AG10803 (cell line): ENCODE results near the gene PLEKHM3.

Source experiments
- DNase-seq: peaks from one replicate; pipeline ENCODE4 v3.0.0; 2010; ENCODE audit warnings: low read depth
- H3K4me3 ChIP-seq: 2 replicates; pipeline ENCODE4 v1.5.1; 2011; ENCODE audit warnings: mild to moderate bottlenecking, low read length, control low read depth
- TF ChIP-seq, protein P1 (sequence below): conservative IDR thresholded peaks from 2 replicates; pipeline ENCODE4 v1.5.1; 2011; ENCODE audit warnings: mild to moderate bottlenecking, low read length, control low read depth, inconsistent platforms

PLEKHM3 gene

DNA sequence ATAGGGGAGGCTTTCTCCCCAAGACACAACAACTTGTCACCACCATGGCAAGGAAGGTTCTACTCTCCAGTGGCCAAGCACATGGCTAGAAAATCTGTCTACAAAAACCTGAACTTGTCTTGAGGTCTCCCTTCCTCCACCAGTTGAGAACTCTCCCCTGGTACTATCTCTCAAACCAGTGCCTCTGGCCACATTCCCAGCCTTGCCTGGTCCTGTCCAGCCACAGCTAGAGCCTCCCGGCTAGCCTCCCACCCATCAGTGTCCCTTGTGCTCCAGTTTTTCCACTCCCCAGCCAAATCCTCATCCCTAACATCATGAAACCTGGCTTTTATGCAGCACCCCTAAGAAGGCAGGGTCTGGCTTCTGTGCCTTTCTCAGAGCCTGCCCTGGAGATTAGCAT is 234.4 kb downstream of the PLEKHM3 start:
- no peak for DNase-seq
- TF ChIP-seq, protein P1, sequence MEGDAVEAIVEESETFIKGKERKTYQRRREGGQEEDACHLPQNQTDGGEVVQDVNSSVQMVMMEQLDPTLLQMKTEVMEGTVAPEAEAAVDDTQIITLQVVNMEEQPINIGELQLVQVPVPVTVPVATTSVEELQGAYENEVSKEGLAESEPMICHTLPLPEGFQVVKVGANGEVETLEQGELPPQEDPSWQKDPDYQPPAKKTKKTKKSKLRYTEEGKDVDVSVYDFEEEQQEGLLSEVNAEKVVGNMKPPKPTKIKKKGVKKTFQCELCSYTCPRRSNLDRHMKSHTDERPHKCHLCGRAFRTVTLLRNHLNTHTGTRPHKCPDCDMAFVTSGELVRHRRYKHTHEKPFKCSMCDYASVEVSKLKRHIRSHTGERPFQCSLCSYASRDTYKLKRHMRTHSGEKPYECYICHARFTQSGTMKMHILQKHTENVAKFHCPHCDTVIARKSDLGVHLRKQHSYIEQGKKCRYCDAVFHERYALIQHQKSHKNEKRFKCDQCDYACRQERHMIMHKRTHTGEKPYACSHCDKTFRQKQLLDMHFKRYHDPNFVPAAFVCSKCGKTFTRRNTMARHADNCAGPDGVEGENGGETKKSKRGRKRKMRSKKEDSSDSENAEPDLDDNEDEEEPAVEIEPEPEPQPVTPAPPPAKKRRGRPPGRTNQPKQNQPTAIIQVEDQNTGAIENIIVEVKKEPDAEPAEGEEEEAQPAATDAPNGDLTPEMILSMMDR = no peak
- H3K4me3 ChIP-seq = no peak overlapping the region

DNA sequence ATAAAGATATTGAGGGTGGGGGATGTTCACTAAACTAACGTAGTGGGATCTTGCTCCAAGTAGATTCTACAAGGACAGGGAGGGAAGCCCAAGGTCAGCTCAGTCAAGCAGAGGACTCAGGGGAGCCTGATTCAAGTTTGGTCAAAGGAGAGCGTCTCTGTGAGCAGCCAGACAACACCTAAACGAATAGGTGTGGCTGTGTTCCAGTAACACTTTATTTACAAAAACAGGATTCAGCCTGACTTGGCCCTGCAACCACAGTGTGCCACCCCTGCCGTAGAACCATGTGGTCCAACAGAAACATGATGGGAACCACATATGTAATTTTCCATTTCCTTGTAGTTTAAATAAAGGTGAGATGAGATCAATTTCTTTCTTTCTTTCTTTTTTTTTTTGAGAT is 237.5 kb downstream of the PLEKHM3 start:
- no peak for DNase-seq
- TF ChIP-seq, protein P1 = no peak
- no peak overlapping the region for H3K4me3 ChIP-seq

DNA sequence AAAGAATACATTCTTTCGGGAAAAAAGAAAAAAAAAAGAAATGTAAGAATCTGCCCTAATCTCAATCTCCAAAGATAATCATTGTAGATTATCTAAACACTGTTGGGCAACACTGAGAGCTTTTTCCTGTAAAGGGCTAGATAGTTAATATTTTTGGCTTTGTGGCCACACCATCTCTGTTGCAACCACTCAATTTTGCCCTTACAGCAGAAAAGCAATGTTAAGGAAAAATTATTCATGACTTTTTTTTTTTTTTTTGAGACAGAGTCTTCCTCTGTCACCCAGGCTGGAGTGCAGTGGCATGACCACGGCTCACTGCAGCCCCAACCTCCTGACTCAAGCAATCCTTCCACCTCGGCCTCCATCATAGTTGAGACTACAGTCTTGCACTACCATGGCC is 238.3 kb downstream of the PLEKHM3 start:
- TF ChIP-seq, protein P1 = no peak
- no peak overlapping the region for H3K4me3 ChIP-seq
- no peak for DNase-seq

DNA sequence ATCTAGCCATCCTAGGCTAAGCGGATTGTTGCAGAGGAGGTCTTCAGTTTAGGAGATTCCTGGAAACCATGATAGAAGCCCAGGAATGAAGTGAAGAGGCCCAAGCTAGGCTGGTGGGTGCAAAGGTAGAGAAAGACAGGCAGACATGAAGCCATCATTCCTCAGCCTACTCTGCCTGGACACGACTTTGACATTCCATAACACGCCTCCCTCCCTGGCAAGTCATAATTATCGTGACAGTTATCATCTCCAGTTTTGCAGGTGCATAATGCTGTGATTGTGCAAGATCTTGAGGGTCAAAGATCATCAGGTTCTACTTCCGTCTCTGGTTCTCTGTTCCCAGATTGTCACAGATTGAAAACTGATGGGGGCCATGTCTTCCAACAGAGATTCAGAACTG is 240.4 kb downstream of the PLEKHM3 start:
- no peak overlapping the region for H3K4me3 ChIP-seq
- TF ChIP-seq, protein P1 = no peak
- no peak for DNase-seq

DNA sequence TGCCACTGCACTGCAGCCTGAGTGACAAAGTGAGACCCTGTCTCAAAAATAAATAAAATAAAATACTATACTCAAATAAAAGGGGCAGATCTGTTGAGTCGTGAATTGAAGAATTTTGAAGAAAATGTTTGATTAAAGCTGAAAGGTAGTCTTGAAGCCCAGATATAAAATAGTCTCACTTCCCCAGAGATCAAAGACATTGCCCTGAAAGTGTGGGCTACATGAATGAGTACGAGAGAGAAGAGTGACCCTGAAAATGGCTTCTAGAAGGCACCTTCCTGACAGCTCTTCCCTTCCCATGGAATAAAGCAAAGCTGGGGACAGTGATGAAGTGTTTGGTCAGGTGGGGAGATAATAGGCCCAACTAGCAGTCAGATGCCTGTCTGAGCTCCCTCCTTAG is 241.8 kb downstream of the PLEKHM3 start:
- DNase-seq = no peak
- TF ChIP-seq, protein P1 = no peak
- H3K4me3 ChIP-seq = no peak overlapping the region

DNA sequence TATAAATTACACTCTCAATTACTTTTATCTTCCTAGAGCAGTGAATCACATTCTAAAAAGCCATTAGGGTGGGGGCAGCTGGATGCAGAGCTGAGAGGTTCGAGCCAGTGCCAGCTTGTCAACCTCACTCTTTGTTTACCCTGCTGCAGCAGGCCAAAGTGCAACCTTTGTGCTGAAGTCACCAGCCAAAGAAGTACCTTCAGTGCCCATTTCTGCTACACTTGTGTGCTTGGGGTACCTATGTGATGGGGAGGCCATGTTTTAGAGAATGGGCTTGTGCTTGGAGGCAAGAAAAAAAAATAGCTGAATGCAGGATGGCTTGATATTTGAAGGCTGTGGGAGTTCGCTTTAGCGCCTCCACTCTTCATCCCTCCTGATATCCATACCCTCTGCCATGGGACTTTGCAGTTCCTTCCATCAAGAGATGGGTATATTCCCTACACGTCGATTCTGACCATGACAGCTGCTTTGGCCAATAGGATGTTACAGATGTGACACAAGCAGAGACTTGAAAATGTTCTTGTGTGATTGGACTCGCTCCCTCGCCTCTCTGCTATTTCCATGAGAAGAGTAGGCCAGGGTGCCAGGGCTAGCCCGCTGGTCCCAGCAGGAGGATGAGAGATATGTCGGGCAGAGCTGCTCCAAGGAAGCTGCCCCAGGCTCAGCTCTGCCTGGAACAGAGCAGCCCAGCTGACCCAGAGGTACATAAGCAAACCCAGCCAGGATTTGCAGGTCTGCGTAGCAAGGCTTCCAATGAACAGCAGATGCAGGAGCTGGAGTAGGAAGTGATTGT is 242.9 kb downstream of the PLEKHM3 start:
- H3K4me3 ChIP-seq = no peak overlapping the region
- no peak for DNase-seq
- TF ChIP-seq, protein P1 = no peak

DNA sequence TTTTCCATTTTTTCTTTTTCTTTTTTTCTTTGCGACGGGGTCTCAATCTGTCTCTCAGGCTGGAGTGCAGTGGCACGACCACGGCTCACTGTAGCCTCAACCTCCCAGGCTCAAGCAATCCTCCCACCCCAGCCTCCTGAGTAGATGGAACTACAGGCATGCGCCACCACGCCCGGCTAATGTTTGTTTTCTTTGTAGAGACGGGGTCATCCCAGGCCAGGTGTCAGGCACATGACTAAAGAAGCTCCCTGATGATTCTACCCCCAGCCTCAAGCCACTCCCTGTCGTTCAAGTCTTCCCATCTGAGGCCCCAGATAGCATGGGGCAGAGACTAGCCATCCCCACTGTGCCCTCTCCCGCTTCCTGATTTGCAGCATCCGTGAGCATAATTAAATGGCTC is 245.8 kb downstream of the PLEKHM3 start:
- TF ChIP-seq, protein P1 = no peak
- no peak for DNase-seq
- no peak overlapping the region for H3K4me3 ChIP-seq
